Liver (tissue), 3 donors: Measurements from ENCODE around the gene RHEB.

Experiments used
- EGR1 ChIP-seq, 2 donors: IDR thresholded peaks; 2 replicates each; pipeline ENCODE4 v1.6.1; 2016 to 2018; ENCODE audit warnings: antibody characterized with exemption in 2 of 2, low read depth in 2 of 2
- HNF4G ChIP-seq: IDR thresholded peaks from 2 replicates; pipeline ENCODE4 v1.6.1; 2016; ENCODE audit warnings: antibody characterized with exemption
- RAD21 ChIP-seq, 2 donors: IDR thresholded peaks; 2 replicates each; pipeline ENCODE4 v1.6.1; 2016; ENCODE audit warnings: antibody characterized with exemption in 2 of 2, mild to moderate bottlenecking in 2 of 2
- TF ChIP-seq, protein P1 (sequence below): fragments of 150-350 bp; IDR thresholded peaks from 2 replicates; pipeline ENCODE4 v1.5.1; 2017; ENCODE audit warnings: improper control_type of control experiment, low read depth, low read length; ENCODE audit not compliant: missing input control
- TF ChIP-seq, protein P2 (sequence below): IDR thresholded peaks from 2 replicates; pipeline ENCODE4 v1.6.1; 2016; ENCODE audit warnings: antibody characterized with exemption
- donor health status: healthy.
- donor health status: healthy.

DNA sequence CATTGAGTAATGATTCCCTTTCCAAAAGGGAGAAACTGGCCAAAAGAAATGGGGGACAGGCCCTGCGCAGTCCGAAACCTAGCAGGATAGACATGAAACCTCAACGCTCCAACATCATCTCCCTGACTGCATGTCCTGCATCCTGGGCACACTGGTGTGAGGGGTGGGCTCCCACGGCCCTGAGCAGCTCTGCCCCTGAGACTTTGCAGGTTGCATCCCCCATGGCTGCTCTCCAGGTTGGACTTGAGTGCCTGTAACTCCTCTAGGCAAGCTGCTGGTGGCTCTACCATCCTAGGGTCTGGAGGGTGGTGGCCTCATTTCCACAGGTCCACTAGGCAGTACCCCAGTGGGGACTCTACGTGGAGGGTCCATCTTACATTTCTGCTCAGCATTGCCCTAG is 63.4 kb downstream of the RHEB start:
- TF ChIP-seq, protein P1, sequence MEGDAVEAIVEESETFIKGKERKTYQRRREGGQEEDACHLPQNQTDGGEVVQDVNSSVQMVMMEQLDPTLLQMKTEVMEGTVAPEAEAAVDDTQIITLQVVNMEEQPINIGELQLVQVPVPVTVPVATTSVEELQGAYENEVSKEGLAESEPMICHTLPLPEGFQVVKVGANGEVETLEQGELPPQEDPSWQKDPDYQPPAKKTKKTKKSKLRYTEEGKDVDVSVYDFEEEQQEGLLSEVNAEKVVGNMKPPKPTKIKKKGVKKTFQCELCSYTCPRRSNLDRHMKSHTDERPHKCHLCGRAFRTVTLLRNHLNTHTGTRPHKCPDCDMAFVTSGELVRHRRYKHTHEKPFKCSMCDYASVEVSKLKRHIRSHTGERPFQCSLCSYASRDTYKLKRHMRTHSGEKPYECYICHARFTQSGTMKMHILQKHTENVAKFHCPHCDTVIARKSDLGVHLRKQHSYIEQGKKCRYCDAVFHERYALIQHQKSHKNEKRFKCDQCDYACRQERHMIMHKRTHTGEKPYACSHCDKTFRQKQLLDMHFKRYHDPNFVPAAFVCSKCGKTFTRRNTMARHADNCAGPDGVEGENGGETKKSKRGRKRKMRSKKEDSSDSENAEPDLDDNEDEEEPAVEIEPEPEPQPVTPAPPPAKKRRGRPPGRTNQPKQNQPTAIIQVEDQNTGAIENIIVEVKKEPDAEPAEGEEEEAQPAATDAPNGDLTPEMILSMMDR, result no peak
- no peak for TF ChIP-seq RAD21 (IDR thresholded peaks at IDR 0.05)
- no peak for TF ChIP-seq EGR1 (IDR thresholded peaks at IDR 0.05; ENCODE audit: low read depth in 2 of 2)
- TF ChIP-seq, protein P2, sequence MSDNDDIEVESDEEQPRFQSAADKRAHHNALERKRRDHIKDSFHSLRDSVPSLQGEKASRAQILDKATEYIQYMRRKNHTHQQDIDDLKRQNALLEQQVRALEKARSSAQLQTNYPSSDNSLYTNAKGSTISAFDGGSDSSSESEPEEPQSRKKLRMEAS, result no peak
- TF ChIP-seq HNF4G, result no peak
